NK-92 (cell line): ENCODE measurements around the gene FKBP5.

Experiments used
- DNase-seq: peaks from one replicate; lab custom pipeline; 2025; ENCODE audit not compliant: unreplicated experiment; lab: John Stamatoyannopoulos, UW

The FKBP5 gene

DNA sequence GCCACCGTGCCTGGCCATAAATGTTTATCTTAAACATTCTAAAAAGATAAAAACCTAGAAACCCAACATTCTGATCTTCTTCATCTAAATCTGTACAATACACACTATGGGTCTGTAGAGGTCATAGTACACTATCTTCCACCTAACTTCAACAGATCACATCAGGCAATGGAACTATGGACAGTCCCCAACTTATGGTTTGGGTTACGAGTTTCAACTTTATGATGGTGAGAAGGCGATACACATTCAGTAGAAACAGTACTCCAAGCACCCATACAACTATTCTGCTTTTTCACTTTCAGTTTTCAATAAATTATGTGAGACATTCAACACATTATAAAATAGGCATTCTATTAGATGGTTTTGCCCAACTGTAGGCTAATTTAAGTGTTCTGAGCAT, 23.1 kb downstream of the FKBP5 start:
- no peak for DNase-seq

DNA sequence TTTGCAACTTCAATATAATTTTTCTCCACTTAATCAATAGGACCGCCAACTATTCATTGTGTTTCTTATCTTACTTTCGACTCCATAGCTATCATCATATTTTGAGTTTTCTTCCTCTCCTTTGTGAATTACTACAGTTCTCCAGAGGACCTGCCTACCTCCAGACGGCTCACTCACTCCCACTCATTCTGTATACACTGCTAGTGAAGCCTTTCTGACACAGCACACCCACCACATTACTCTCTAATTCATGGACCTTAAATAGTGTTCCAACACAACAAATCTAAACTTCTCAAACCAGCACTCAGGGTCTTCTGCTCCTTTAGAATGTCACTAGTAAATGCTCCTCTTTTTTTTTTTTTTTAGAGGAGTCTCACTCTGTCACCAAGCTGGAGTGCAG, 23.8 kb downstream of the FKBP5 start:
- DNase-seq: no peak

DNA sequence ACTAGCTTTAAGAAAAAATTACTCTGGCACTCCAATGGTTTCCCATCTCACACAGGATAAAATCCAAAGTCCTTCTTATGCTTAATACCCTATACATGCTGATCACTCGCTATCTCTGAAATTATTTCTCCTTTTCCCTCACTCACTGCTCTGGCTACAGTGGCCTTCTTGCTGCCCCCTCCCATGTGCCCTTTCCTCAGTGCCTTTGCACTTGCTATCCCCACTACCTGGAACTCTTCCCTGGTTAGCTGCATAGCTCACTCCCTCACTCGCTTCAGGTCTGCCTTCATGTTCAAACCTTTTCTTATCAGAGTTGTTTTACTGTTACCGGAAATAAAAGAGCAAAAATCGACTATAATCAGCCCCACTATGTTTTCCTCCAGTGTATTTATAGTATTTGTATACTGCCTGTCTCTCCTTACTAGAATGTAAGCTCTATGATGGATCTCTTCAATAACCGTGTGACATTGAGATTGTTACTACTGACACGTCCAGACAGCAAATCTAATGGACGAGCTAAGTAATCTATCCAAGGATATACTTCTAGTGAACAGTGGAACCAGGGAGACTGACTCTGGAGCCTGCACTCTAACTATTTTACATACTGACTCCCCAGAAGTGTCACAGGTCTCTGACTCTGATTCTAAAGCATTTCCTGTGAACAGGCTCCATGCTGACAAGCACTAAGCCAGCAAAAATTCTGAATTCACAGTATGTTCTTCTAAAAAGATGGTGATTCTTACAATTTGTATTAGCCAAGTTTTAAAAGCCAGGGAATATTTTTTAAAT, 25.1 kb downstream of the FKBP5 start:
- no peak for DNase-seq

DNA sequence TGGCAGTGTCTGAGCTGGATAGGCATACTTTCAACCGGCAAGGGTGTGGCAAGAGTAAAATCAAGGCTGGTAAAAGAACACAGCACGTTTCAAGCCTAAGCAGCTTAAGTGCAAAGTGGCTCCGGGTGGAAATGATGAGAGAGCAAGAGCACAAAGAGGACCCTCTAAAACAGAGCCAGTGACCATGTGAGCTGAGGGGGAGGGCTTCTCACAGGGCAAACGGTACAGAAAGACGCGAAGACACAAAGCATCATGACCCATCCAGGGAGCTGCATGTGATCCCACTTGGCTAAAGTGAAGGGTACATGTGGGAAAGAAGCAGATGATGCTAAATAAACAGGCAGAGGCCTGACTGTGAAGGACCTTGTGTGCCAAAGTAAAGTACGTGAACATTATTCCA, 25.7 kb downstream of the FKBP5 start:
- DNase-seq: no peak

DNA sequence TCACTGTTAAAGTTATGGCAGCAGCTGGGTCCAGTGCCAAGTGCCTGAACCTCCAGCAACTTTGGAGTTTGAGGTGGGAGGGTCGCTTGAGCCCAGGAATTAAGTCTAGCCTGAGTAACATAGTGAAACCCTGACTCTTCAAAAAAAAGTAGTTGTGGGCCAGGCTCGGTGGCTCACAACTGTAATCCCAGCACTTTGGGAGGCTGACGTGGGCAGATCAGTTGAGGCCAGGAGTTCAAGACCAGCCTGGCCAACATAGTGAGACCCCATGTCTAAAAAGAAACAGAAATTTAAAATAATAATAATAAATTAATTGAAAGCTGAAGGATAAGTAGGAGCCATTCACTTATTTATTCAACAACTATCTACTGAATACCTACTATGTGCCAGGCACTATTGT, 33.8 kb downstream of the FKBP5 start:
- DNase-seq: no peak

DNA sequence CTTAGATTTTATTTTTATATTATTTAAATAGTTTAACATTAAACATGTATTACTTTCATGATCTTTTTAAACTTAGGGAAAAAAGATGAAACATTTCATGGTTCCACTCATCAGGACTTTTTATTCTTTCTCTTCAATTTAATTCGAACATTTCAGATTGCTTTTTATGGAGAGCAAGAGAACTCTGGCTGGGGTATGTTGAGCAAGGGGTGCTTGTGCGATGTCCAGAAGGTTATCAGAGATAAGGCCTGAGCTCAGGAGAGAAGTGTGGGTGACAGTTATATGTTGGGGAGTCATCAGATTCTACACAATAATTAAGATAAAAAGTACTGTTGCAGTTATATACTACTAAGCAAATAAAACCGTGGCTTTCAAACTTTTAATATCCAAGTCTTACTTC, 37.5 kb downstream of the FKBP5 start:
- no peak for DNase-seq

DNA sequence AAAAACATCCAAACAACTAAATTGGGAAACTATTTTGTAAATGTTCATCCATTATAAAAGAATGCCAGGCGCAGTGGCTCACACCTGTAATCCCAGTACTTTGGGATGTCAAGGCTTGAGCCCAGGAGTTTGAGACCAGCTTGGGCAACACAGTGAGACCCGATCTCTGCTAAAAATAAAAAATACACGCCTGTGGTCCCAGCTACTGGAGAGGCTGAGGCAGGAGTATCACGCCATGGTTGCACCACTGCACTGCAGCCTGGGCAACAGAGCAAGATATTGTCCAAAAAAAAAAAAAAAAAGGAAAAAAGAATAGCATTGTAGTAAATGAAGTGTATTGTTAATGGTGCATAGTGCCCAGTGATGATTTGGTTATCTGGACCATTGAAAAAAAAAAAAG, 38.7 kb downstream of the FKBP5 start:
- DNase-seq: no peak

DNA sequence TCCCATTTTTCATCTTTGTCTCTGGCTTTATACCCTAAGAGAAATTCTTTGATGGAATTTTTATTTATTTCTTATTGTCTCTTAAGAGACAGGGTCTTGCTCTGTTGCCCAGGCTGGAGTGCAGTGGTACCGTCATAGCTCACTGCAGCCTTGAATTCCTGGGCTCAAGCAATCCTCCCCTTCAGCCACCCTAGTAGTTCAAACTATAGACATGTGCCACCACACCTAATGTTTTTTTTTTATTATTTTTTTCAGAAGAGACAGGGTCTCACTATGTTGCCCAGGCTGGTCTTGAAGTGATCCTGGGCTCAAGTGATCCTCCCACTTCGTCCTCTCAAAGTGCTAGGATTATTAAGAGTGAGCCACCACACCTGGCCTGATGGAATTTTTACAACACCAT, 40.5 kb downstream of the FKBP5 start:
- no peak for DNase-seq

DNA sequence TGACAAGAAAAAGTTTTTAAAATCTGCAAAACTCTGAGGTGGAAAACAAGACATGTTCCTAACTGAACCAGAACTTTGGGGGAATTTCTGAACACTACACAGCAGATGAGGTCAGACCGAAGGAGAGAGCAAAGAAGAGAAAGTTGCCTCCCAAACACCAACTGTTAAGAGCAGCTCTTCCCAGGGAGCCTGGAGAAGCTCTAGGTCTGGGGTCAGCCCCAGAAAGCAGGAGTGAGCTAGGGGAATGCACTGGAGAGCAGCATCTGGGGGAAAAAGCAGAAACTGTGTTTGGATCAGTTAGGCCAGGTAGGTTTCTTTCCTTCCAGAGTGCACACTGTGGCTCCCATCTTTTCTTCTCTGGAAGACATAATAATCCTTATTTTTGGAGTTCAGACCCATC, 41.3 kb downstream of the FKBP5 start:
- DNase-seq: no peak

DNA sequence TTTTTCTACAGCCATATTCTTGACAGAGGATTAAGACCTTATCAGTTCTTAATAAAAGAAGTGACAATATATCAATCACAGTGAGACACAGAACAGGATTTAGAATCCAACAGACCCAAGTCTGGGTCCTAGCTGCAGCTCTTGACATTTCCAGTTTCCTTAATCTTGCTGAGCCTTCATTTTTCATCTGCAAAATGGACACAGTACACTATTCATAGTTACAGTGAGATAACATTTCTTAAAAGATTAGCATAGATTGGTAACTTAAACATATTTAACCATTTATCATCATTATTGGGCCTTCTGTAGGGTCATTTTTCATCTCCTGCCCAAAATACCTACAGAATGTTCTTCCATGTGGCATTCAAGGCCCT, 45.6 kb downstream of the FKBP5 start:
- no peak for DNase-seq

DNA sequence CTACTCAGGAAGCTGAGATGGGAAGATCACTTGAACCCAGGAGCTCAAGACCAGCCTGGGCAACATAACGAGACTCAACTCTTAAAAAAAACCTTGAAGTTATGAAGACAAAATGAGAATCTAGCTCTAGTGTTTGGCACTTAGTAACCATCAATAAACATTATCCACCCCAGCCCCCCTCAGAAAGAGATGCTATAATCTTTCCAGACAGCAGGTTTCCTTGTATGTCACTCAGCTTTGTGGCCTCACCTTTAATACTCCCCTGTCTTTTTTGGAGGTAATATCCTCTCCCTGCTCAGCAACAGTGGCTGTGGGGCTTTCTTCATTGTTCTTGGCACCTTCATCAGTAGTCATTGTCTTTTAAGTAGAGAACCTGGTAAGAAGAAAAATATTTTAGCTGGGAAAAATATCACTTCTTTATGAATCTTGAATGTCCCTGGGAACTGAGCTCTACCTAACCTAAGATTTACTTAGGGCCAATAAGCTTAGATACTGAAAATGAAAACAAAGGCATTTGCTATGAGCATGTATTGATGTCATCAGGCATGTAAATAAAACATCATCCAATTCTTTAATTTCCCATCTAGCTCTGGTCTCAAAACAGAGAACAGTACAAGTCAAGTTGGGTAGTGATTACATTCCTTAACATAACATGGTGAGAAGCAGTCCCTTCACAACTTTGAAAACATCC, 46.1 kb downstream of the FKBP5 start:
- DNase-seq: no peak

DNA sequence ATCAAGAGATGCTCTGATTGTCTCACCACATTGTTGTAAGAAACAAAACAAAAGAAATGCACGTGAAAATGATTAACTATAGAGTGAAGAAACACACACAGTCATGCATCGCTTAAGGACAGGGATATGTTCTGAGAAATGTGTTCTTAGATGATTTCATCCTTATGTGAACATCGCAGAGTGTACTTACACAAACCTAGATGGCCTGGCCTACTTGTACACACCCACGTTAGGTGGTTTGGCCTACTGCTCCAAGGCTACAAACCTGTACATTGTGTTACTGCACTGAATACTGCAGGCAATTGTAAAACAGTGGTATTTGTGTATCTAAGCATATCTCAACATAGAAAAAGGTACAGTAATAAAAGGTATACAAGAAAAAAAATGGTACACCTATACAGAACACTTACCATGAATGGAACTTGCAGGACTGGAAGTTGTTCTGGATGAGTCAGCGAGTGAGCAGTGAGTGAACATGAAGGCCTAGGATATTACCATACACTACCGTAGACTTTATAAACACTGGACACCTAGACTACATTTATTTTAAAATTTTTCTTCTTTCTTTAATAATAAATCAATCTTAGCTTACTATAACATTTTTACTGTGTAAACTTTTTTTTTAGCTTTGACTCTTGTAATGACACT, 48.6 kb downstream of the FKBP5 start:
- no peak for DNase-seq

DNA sequence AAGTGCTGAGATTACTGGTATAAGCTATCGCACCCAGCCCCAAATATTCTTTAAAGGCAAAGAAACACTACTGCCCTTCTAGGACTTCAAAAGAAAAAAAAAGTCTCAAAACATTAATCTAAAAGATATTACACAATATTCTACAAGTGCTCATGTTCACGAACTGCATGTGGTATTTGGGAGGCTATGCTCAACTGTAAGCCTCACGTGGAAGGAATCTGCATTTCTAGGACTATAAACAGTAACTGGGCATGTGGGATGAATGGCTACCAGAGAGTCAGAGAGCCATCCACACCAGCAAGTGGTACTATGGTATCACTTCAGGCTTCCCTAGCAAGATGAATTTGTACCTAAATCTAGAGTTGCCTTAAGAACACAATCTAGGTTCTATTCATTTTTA, 50.0 kb downstream of the FKBP5 start:
- DNase-seq: no peak

DNA sequence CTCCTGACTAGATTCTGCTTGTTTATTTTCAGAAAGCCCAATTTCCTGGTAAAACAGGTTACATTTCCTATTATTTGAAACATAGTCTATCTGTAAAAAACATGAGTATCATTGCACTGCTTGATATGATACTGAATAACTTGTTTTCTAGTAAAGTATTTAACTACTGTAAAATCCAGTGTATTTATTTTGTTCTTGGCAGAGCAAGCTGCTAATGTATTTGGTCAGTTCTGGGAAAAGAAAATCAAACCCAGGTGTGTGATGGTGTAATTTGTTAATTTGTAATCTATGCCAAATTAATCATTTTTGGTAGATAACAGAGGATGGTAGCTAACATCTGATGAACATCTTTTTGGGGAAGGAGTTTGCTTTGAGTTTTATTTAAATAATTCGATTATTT, 50.8 kb downstream of the FKBP5 start:
- DNase-seq: no peak

DNA sequence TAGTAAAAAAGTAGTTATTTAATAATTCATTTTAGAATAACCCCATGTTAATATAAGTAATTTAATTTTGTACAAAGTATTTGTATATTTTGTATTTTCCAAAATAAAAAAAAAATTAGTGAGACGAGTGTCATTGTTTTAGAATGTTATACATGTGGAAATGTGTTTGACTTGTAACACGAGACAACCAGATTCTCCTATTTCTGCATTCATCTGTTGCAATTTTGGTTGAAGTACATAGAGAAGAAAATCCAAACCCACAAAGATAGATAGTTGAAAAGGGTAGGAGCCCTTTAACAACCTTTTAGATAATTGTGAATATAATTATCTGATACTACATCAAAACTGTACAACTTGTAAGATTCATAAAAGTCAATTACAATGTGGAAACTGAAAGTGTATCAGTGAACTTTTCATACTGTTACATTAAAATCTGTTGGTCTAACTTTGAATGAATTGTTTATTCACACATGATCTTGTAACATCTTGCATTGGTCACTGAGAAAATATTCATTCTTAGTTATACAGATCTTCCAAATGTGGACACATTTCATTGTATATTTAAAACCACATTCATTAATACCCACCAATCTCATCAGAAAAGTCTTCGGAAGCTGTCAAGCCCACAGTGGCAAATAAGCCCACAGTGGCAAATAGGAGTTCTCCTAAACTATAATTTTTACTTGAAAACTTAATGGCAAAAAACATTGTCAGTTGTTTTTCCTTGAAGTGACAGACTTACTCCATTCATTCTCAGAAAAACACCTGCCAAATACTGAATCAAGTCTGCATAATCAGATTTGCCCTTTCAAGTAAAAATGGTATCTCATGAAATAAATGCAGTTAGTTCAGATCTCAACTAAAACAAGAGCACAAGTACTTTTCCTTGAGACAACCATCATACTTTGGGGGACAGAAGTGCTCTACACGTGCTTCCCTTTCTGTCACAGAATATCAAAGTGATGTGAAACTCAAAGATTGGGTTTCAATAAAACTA, 52.8 kb downstream of the FKBP5 start:
- no peak for DNase-seq

DNA sequence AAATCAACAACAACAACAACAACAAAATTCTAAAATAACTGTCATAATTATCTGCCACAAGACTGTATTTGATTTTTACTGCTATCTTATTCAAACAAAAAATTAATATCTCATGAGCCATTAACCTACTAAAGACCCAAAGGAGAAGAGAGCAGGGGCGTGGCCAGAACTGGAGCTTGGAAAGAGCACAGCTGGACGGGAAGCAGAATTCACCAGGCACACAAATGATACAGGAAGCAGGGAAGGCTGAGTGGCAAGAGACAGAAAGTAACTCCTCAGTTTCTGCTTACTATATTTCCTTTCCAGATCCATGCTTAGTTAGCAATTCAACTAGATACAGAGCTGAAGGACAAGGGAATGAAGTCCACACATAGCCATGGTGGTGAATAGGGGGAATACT, 54.4 kb downstream of the FKBP5 start:
- DNase-seq: no peak

DNA sequence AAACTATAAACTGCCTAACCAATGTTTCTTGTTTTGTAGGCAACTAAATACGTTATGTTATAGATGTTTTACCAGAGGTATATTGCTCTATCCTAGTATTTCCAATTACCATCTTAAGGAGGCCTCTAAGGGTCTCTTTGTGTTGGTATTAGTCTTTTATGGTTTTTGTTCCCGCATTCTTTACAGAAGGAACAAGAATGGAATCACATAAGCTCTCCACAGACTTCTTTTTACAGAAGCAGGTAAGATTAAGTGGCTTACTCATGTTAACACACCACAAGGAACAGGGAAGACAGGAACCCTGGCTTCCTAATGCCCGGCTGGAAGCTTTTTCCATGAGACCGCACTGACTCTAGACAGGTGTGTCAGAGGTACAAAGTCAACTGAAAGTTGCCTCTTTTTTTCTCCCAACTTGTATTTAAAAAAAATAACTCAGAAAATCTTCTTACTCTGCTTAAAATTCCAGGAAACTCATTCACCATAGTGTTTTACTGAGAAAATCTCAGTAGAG, 55.1 kb downstream of the FKBP5 start:
- no peak for DNase-seq

DNA sequence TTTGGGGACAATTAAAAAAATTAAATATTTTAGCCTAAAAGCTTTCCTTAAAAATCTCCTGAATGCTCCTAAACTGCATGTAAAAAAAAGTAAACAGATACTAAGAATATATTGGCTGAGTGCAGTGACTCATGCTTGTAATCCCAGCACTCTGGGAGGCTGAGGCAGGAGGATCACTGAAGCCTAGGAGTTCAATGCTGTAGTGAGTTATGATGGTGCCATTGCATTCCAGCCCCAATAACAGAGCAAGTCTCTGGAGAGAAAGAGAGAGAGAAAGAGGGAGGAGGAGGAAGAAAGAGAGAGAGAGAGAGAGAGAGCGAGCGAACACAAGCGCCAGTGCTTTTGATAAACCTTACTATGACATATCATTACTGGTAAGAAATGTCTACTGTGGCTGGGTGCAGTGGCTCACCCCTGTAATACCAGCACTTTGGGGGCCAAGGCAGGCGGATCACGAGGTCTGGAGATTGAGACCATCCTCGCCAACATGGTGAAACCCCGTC, 58.8 kb downstream of the FKBP5 start:
- no peak for DNase-seq

DNA sequence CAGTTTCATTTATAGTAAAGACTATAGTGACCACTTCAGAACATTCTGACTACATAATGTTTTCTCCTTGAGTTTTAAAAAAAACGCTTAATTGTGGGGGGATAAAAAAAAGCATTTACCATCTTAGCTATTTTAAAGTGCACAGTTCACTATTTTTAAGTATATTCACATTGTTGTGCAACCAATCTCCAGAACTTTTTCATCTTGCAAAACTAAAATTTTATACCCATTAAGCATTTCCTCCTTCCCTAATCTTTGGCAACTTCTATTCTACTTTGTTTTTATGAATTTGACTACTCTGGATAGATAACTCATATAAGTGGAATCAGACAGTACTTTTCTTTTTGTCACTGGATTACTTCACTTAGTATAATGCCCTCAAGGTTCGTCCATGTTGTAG, 62.3 kb downstream of the FKBP5 start:
- DNase-seq: no peak

DNA sequence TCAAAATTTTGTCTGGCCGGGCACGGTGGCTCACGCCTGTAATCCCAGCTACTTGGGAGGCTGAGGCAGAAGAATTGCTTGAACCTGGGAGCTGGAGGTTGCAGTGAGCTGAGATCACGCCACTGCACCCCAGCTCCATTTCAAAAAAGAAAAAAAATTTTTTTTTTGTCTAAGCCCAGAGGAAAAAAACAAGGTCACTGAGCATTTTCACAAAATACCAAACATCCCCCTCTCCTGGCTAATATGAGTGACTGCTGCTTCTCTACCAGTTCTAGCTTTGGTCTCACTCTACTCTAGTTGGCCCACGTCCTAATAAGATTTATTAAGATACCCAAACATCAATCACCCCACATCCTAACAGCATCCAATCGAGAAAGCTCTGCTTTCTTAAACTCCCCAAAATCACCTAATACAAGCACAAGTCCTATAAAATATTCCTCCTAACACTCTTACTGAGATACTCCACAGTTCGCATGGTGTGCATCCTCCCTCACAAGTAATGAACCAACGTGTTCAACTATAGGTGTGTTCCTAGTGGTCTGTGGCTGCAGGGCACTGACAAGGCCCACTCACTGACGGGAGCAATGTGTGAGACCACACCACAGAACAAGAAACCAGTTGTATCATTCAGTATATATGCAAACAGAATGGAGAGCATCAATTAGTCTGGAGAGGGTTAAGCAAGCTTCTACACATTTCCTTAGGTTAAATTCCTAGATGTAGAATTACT, 64.2 kb downstream of the FKBP5 start:
- no peak for DNase-seq
